Lung microvascular endothelial cell (primary cell): ENCODE measurements around the gene TDRD10. TPM values are rescaled to one million over a fixed set of nuclear protein-coding genes. Genes with fewer than 3 reads are reported as not detected.

Experiments used
- DNase-seq, 2 donors: peaks; one replicate each; pipeline versions ENCODE4 v3.0.0 to v3.0.0-alpha.2; 2010; ENCODE audit warnings: low read depth in 2 of 2
- total RNA-seq: library from RNA; depleted of rRNA; stranded (reverse); fragments of >200 nt; gene quantifications from 2 replicates; pipeline ENCODE4 v1.2.1, GENCODE V29; 2014

Gene TDRD10
- total RNA-seq, 1 donor from 2014 or later: 5.0 TPM

DNA sequence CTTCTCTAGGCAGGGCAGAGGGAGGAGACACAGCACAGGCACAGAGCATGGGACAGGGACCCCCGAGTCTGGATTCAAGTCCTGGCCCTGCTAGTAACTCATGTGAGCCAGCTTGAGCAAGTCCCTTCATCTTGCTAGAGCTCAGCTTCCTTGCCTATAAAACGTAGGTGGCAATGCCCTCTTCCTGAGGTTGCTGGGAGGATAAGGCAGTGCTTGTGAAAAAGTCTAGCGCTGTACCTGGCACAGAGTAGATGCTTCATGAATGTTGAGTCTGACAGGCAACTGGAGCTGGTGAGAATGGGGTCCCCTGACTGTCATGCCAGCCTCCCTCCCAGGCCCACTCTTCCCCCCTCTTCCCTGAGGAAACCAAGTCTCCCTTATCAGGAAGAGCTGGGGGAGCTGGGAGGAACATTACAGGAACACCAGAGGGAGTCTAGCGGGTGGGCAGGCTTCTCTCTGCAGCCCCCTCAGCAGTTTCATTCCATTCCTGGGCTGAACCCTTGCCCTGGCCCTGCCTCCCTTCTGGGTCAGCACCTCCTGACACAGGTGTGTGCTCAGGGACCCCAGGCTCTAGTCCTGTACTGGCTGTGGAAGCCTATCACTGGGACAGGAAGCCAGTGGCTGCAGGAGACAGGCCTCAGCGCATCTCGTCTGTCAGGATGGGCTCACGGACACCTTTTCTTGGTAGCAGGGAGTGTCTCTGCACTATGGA, 75.5 kb downstream of the TDRD10 start:
- no peak for DNase-seq

DNA sequence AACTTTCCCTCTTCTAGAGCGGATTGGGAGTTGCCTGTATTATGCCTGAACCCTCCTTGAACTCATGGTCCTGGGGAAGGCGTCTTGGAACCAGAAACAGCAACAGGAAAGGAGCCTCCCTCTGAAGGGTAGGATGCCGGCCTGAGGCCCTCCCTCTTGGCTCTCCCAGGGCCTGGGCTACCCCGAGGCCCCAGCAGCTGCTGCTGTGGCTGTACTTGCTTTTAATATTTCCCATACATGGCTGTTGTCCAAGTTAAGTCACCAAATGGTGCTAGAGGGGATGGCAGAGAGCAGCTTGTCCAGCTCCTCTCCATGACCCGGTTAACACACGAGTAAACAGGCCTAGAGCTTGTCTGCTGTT, 76.0 kb downstream of the TDRD10 start:
- peak in 1 of 2 donors; percentile 31 for DNase-seq

DNA sequence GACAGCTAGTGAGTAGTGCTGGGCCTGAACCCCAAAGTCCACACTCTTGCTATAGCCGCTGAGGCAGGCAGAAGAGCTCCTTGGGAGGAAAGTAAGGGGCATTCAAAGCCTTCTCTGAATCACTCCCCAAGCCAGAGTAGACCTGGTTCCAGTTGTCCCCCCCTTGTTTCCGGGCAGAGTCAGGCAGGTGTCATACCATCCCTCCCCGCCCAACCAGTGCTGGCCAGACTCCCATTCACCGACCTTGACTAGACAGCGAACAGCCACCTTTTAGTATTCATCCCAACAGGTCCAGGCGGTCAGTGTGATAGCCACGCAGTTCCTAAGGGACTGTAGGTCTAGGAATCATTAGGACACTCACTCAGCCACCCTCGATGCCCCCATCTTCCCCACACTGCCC, 77.4 kb downstream of the TDRD10 start:
- DNase-seq: no peak

DNA sequence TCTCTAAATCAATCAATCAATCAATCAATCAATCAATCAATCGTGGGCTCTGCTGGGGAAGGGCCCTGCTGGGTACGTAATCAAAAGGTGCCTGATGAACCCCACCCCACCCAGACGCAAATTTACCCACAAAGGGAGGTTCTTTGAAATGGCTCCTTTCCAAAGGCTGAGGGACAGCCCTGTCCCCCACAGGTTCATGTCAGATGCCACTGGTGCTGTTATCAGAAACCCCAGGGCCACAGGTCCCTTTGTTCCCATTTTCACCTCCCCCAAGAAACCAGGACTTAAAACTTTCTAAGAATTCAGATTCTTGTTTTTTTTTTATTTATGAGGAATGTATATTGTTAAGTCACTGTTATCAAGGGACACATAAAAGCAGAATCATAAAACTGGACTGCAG, 79.7 kb downstream of the TDRD10 start:
- DNase-seq: no peak

DNA sequence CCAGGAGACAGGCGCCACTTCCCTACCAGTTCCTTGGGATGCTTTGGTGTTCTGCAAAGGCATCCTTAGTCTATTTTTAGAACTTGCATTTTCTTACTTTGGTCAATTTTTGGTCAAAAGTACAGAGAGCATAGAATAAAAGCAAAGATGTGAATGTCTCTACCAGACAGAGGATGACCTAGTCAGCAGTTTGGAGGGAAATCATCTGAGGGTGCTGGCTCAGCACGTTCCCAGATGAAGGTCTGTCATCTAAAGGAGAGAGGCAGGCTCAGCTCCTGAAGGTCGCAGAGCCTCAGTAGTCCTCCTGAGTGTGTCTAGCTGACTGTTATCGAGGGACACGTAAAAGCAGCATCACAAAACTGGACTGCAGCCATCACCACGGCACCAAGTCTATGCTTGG, 80.9 kb downstream of the TDRD10 start:
- DNase-seq: no peak

DNA sequence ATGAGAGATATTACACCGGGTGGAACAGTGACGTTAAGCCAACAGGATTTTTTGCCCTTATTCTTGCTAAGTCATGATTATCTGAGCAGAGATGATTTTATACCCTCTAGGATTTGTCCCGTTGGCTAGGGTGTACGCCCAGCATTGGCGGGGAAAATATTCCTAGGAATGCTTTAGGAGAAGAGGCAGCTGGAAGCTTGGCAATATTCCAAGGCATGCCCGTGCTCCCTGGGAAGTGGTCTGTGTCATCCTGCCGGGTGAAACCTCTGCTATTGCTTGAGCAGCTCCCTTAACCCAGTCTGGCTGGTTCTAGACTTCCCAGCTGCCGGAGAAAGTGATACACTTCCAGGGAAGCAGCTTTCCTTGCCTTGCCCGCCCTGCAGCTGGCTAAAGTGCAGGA, 81.8 kb downstream of the TDRD10 start:
- peak; percentile 16 to 80 for DNase-seq

DNA sequence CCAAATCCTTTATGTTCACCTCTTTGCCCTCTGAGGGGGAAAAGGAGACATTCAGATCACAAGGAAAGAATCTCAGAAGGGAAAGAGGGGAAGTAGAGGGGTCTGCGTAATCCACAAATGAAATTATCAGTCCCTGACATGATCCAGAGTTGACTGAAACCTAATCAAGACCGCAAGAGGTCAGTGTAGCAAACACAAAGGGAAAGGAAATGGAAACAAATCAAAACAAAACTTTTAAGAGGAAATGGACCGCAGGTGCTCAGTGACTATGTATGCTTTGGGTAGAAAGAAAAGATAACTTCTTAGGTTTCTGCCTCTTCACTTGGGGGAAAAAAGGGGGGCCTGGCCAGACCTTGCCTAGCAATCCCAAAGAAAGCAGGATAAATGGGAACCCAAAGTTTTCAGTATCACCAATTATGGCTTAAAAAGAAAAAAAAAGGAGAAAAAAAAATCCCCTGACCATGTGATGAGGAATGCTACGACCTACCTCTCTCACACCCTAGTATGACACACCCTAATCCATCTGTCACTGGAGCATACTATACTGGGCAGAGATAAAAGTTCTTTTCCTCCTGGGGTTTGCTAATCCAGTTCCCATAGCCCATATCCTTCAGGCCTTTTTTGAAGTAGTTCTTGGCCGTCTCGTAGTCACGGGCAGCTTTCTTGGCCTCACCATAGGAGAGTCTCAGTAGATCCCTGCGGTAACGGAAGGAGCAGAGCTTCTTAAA, 82.4 kb downstream of the TDRD10 start:
- peak; percentile 68 to 72 for DNase-seq

DNA sequence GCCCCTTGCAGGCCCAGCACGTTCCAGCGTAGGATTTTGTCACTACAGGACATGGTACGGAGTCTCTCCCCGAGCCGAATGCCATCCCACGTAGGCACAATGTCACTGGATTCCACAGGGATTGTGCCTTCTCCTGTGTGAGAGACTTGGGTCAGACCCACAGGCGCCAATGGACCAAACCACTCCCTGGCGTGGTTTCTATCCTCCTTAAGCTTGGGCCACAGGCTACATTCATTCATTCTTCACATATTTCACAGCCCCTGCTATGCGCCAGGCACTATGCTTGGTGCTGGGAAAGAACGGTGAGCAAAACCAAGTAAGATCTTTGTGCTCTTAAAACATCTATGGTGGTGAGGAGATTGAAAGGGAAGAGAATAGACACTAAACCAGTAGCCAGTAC, 84.2 kb downstream of the TDRD10 start:
- DNase-seq: no peak

DNA sequence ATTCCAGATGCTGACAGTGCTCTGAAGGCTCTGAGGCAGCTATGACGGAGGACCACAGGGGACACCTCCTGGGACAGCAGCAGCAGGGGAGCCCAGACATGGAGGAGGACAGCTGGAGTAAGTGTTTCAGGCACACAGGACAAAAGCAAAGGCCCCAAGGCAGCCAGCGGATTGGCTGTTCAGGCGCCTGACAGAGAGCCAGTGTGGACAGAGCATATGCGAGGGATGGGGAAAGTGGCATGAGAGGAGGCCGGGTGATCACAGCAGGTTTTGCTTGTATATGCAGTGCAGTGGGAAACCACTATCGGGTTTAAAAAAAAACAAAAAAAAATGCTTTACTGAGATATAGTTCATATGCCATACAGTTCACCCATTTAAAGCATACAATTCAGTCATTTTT, 84.6 kb downstream of the TDRD10 start:
- no peak for DNase-seq

DNA sequence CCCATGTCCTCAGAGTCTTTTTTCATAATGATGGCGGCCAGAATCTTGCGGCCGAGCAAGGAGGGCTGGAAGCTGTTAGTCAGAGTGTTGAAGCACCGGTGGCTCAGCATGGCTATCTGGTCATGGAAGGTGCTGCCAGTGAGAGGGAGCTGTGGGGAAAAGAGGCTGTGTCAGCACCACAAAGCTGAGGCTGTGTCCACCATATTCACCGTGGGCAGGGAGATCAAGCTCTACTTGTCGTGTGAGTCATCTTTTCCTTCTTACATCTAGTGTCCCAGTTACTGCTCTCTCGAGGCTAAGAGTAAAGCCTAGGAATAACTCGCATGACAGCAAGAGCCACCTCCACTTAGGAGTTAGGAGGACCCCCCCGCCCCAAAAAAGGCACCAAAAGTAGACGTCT, 87.8 kb downstream of the TDRD10 start:
- peak in 1 of 2 donors; percentile 33 for DNase-seq

DNA sequence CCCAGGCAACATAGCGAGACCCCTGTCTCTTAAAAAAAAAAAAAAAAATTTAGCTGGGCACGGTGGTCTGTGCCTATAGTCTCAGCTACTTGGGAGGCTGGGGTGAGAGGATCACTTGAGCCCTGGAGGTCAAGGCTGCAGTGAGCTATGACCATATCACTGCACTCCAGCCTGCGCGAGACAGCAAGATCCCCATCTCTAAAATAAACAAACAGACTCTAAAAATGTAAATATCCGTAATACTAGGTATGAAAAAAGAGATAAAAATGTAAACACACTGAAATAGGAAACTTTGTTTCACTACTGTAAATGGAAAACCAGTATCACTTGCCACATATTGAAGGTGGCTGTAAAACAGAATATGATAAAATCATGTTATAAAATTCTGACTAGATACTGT, 88.7 kb downstream of the TDRD10 start:
- DNase-seq: no peak

DNA sequence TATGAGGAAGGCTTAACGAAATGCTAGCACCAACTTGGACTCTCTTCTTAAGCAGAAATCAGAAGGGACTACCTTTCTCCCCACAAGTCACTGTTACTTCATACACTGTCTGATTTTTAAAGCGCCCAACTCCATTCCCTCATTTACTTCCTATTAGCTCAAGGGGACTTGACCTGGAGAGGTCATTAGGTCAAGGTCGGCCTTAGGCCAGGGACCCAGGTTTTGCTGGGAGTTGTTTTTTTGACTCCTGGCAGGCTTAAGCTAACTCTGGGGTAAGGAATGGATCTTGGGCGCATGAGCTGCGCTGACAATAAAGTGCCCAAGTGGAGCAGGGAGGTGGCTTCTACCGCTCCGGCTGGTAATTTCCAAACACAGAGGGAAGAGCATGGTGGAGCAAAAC, 89.2 kb downstream of the TDRD10 start:
- no peak for DNase-seq

DNA sequence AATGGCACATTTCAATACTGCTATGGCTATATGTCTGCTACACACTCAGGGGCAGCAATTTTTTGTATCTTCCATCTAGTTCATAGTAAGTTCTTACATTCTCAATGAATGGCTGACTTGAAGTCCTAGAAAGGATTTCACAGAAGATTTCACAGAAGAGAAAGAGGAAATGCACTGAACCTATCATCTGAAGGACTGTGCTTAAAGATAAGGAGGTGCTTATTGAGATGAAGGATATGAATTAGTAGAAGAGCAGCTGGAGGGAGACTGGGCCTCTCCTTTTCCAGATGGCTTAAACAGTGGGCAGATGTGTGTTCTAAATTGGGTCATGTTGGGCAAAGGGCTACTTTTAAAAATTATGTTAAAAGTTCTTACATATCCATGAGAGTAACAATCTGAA, 91.4 kb downstream of the TDRD10 start:
- DNase-seq: no peak

DNA sequence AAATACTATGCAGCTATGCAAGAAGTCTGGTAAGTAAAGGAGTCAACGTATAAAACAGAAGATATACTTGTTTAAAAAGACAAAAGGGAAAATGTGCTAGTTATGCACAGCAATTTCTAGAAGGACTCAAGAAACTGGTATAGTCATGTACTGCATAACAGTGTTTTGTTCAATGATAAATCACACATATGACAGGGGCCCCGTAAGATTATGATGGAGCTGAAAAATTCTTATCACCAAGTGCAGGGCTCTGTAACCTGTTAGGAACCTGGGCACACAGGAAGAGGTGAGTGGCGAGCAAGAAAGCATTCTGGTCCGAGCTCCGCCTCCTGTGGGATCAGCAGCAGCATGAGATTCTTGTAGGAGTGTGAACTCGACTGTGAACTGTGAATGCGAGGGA, 92.8 kb downstream of the TDRD10 start:
- DNase-seq: no peak

DNA sequence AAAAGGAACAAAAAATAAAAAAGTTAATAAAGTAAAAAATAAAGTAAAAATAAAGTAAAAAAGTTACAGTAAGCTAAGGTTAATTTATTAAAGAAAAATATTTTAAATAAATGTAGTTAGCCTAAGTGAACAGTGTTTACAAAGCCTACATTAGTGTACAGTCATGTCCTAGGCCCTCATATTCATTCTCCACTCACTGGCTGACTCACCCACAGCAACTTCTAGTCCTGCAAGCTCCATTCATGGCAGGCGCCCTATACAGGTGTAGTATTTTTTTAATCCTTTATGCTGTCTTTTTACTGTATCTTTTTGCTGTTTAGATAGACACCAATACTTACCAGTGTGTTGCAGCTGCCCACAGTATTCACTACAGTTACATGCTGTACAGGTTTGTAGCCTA, 93.6 kb downstream of the TDRD10 start:
- peak in 1 of 2 donors; percentile 39 for DNase-seq

Other genes starting within 250 kb of the TDRD10 start
- gene HAX1, start 229.6 kb upstream of the TDRD10 start, total RNA-seq: 61.9 and 107 TPM in 2 replicates
- gene AQP10, start 181.1 kb upstream of the TDRD10 start, total RNA-seq: under 0.01 TPM in 1 of 2 replicates, not detected in the other
- gene ATP8B2, start 176.7 kb upstream of the TDRD10 start, total RNA-seq: 38.4 and 54.4 TPM in 2 replicates
- gene IL6R, start 96.9 kb upstream of the TDRD10 start, total RNA-seq: 7.6 and 9.7 TPM in 2 replicates
- 62.3 and 91.7 TPM in 2 replicates for gene SHE, start 193 bp downstream of the TDRD10 start, total RNA-seq
- gene UBE2Q1, start 56.4 kb downstream of the TDRD10 start, total RNA-seq: 25.9 and 43.3 TPM in 2 replicates
- gene CHRNB2, start 65.6 kb downstream of the TDRD10 start, total RNA-seq: under 0.01 TPM in 1 of 2 replicates, not detected in the other
- 56.9 and 66.5 TPM in 2 replicates for gene ADAR, start 106.0 kb downstream of the TDRD10 start, total RNA-seq